Measurements from ENCODE around the gene GCDH. TPM values are rescaled to one million over a fixed set of nuclear protein-coding genes. Genes with fewer than 3 reads are reported as not detected.

The GCDH gene
- total RNA-seq, 4 donors from 2014 or later, result 19.2 to 39.5 (median 24.6) TPM

DNA sequence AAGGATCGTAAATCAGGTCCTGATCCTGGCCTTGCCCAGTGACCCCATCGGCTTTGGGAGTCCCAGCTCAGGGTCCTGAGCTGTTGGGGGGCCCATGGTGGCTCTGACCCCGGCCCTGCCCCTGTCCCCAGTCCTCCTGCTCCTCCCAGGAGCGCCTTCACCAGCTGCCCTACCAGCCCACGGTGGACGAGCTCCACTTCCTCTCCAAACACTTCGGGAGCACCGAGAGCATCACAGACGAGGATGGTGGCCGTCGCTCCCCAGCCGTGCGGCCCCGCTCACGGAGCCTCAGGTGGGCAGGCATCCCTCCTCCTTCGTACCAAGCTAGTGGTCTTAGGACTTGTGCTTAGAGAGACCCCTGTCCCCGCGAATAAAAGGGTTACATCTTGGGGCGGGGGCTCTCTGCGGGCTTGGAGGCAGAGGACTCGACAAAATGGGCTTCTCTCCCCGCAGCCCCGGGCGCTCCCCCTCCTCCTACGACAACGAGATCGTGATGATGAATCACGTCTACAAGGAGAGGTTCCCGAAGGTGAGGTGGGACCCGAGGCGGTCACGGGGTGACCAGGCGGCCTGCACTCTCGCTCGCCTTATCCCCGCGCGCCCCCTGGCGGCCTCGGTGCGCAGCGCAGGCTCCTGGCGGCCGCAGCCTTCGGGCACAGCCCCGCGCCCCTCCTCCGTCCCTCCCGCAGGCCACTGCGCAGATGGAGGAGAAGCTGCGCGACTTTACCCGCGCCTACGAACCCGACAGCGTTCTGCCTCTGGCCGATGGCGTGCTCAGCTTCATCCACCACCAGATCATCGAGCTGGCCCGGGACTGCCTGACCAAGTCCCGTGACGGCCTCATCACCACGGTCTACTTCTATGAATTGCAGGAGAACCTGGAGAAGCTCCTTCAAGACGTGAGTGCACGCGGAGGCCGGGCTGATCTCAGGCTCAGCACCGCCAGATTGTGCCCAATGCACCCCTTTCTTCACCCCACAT lies 43.5 kb upstream of the GCDH start:
- DNase-seq (ENCODE audit: low spot score in 2 of 2), result peak; percentile 67 to 96
- intact Hi-C loops (cut with DNase I; ENCODE audit: low total_unique reads), result no loop called here
- H3K4me3 ChIP-seq (ENCODE audit: low read depth, poor library complexity, severe bottlenecking), result no peak overlapping the region

DNA sequence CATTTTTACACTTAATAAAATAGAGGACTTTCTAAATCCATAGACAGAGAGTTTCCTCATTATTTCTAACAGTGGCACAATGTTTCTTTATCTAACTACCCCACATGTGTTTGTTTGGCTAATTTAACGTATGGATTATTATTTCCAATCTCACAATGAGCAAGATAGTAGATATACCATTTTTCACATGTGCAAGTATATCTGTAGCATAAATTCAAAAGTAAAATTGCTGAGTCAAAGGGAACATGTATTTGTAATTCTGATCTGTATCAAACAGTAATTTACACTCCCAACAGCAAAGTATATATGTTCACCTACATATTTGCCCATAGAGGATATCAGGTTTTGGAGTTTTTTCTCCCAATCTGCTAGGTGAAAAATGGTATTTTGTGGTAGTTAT lies 34.3 kb upstream of the GCDH start:
- 73 to 74% methylated on average over 1 of the region's 1 CpG for WGBS, 2 donors
- intact Hi-C loops (cut with DNase I; ENCODE audit: low total_unique reads), result no loop called here
- DNase-seq (ENCODE audit: low spot score in 2 of 2), result no peak
- no peak overlapping the region for H3K4me3 ChIP-seq (ENCODE audit: low read depth, poor library complexity, severe bottlenecking)
- TF ChIP-seq, protein P1, sequence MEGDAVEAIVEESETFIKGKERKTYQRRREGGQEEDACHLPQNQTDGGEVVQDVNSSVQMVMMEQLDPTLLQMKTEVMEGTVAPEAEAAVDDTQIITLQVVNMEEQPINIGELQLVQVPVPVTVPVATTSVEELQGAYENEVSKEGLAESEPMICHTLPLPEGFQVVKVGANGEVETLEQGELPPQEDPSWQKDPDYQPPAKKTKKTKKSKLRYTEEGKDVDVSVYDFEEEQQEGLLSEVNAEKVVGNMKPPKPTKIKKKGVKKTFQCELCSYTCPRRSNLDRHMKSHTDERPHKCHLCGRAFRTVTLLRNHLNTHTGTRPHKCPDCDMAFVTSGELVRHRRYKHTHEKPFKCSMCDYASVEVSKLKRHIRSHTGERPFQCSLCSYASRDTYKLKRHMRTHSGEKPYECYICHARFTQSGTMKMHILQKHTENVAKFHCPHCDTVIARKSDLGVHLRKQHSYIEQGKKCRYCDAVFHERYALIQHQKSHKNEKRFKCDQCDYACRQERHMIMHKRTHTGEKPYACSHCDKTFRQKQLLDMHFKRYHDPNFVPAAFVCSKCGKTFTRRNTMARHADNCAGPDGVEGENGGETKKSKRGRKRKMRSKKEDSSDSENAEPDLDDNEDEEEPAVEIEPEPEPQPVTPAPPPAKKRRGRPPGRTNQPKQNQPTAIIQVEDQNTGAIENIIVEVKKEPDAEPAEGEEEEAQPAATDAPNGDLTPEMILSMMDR (IDR thresholded peaks at IDR 0.05), result no peak
- TF ChIP-seq POLR2A (IDR thresholded peaks at IDR 0.05), result no peak

More for the DNA sequence above, 43.5 kb upstream of the GCDH start:
- 15 to 21% methylated on average over 26 to 60 of the region's 69 CpGs for WGBS, 2 donors
- no peak for TF ChIP-seq POLR2A (IDR thresholded peaks at IDR 0.05)
- TF ChIP-seq, protein P1 (IDR thresholded peaks at IDR 0.05), result peak in 1 of 3 donors; percentile 97

DNA sequence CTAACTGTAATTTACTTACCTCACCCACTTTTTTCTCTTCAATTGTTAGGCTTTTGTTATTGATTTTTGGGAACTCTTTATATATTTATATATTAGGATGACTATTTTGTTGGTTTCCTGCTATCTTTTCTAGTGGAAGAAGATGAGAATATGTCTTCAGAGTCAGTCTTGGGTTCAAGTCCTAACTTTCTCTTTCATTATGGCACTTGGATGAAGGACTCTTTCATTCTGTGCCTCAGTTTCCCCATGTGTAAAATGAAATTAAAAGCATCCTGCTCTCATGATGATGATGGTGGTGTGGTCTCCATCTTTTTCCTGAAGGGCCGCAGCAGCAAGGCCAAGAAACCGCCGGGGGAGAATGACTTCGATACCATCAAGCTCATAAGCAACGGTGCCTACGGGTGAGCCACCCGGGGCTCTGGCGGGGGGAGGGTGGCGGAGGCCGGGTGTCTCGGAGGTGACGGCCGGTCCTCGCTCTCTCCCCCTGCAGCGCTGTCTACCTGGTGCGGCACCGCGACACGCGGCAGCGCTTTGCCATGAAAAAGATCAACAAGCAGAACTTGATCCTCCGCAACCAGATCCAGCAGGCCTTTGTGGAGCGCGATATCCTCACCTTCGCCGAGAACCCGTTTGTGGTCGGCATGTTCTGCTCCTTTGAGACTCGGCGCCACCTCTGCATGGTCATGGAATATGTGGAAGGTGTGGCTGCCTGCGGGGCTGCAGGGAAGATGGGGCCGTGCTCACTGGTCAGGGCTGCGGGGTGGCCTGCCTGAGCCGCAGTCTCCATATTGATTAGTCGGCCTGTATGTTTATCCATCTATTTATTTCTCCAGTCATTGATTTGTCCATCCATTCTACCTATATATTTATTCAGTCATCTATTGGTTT lies 32.7 kb upstream of the GCDH start:
- 92% methylated on average over 35 of the region's 35 CpGs for WGBS, 2 donors
- intact Hi-C loops (cut with DNase I; ENCODE audit: low total_unique reads), result no loop called here

DNA sequence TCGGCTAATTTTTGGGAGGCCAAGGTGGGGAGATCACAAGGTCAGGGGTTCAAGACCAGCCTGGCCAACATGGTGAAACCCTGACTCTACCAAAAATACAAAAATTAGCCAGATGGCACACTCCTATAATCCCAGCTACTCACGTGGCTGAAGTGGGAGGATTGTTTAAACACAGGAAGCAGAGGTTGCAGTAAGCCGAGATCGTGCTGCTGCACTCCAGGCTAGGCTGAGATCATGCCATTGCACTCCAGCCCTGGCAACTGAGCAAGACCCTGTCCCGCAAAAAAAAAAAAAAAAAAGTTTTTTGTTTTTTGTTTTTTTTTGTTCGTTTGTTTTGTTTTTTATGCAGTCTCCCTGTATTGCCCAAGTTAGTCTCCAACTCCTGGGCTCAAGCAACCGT lies 31.4 kb upstream of the GCDH start:
- TF ChIP-seq, protein P1 (IDR thresholded peaks at IDR 0.05), result no peak
- TF ChIP-seq POLR2A (IDR thresholded peaks at IDR 0.05), result no peak
- no peak overlapping the region for H3K4me3 ChIP-seq (ENCODE audit: low read depth, poor library complexity, severe bottlenecking)
- 60 to 72% methylated on average over 7 of the region's 7 CpGs for WGBS, 2 donors
- intact Hi-C loops (cut with DNase I; ENCODE audit: low total_unique reads), result no loop called here
- DNase-seq (ENCODE audit: low spot score in 2 of 2), result no peak

More for the DNA sequence above, 32.7 kb upstream of the GCDH start:
- H3K4me3 ChIP-seq (ENCODE audit: low read depth, poor library complexity, severe bottlenecking), result no peak overlapping the region
- TF ChIP-seq, protein P1 (IDR thresholded peaks at IDR 0.05), result no peak
- TF ChIP-seq POLR2A (IDR thresholded peaks at IDR 0.05), result no peak
- DNase-seq (ENCODE audit: low spot score in 2 of 2), result no peak

DNA sequence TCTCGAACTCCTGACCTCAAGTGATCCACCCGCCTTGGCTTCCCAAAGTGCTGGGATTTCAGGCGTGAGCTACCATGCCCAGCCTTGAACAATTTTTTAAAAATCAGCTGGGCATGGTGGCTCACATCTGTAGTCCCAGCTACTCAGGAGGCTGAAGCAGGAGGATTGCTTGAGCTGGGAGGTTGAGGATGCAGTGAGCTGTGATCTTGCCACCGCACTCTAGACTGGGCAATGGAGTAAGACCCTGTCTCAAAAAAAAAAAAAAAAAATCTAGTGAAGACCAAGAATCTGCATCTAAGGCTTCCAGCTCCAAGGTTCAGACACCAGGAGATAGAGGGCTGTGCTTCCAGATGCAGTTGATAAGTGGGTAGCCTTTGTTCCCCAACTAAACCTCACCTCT lies 26.8 kb upstream of the GCDH start:
- no peak overlapping the region for H3K4me3 ChIP-seq (ENCODE audit: low read depth, poor library complexity, severe bottlenecking)
- intact Hi-C loops (cut with DNase I; ENCODE audit: low total_unique reads), result no loop called here
- 90 to 91% methylated on average over 3 to 4 of the region's 4 CpGs for WGBS, 2 donors
- no peak for DNase-seq (ENCODE audit: low spot score in 2 of 2)
- TF ChIP-seq POLR2A (IDR thresholded peaks at IDR 0.05), result no peak
- TF ChIP-seq, protein P1 (IDR thresholded peaks at IDR 0.05), result no peak

All from lower leg skin (tissue), 4 donors.